Endometrial microvascular endothelial cells (primary cell): ENCODE results near the gene PANK1. TPM values are rescaled to one million over a fixed set of nuclear protein-coding genes. Genes with fewer than 3 reads are reported as not detected.
"Not testable (repeated sequence)": the region's sequence is repeated elsewhere in the genome, so short reads cannot be mapped to it uniquely, and the experiment has no call there.

Experiments
- in situ Hi-C: cut with HindIII; loops from 2 replicates; pipeline ENCODE4 v1.10.0; 2017; ENCODE audit warnings: low sequenced_read_pairs, low pct_unique_long_range_greater_than_20kb; ENCODE audit errors: inconsistent ontology term
- total RNA-seq: library from RNA; depleted of rRNA; stranded (reverse); fragments of >200 nt; gene quantifications from one replicate; pipeline ENCODE4 v1.2.3, GENCODE V29; 2015; ENCODE audit errors: inconsistent ontology term

PANK1 gene
- total RNA-seq, 1 donor from 2014 or later, result 3.1 TPM

DNA sequence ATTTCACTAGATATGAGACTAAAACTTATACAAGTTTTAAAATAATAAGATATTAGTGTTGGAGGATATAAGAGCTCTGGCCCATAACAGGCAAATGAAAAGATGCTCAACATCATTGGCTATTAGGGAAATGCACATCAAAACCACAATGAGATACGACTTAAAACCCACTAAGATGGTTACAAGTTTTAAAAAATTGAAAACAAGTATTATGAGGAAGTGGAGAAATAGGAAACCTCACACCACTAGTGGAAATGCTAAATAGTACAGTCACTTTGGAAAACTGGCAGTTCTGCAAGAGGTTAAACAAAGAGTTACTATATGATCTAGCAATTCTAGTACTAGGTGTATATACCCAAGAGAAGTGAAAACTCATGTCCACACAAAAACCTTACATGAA, 17.2 kb downstream of the PANK1 start:
- in situ Hi-C loops, result no loop called here

DNA sequence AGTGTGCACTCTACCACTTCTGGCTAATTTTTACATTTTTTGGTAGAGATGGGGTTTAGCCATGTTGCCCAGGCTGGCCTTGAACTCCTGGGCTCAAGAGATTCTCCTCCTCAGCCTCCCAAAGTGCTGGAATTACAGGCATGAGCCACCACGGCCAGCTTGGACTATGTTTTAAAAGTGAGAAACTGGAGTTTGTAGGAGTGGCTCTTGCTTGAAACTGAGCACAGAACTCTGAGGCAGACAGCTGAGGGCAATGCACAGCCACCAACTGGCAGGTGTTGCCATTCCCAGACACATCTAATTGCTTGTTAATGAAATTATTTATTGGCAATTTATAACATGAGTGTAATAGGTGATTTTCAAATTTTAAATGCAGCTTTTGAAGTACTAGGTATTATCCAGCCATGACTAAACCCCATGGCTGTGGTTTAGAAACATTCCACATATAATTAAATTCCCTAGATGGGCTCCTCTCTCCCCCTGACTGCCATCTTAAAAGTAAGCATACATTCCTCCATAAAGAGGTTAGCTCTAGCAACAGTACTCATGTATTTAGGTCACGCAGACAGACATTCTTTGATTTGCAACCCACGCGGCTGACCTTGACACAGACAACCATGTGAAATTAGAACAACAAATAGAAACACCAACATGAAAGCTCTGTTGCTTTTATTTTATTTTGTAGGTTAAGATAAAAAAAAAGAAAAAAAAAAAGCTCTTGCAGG, 19.8 kb downstream of the PANK1 start:
- in situ Hi-C loops, result no loop called here

DNA sequence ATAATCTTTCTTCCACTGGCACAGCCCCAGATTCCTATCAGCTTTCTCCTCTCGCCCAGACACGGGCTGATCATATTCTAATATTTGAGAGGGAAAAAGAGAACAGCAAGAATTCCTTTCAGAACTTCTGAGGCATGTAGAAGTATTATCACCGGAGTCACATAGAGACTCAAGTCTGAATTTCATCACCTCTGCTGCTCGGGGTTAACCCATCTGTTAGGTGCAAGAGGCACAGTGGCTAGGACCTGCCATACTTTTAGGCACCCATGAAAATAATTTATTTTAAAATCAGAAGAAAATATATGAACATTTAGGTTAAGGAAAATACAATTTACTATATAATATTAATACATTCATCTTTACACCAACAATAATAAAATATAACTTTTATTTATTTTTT, 21.0 kb downstream of the PANK1 start:
- in situ Hi-C loops, result no loop called here

DNA sequence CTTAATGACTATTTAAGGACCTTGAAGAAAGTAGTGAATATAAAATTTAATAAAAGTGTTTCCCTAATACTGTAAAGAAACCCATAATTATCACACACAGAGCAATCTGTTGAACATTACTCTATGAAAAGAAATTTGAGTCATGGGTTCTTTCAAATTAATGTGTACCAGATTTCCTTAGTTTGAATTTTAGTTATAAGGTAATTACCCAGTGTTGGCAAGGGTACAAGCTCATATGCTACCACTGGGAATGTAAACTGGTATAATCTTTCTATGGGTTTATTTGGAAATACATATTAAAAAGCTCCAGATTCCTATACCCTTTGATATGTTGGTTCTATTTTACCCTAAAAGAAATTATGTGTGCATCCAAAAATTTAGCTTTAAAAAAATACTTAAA, 22.9 kb downstream of the PANK1 start:
- in situ Hi-C loops, result no loop called here

DNA sequence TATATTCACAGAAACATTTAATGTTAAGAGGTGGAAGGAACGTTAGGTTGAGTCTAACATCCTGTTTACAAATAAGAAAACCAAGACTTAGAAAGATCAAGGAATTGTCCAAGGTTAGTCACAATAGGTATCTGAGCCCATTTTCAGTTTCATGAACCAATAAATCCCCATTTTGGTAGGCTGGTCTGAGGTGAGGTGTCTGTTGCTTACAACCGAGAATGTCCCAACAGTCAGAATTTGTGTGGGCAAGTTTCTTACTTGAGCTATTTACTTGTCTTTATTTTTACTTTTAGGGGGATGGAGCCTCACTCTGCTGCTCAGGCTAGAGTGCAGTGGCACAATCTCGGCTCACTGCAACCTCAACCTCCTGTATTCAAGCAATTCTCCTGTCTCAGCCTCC, 23.6 kb downstream of the PANK1 start:
- in situ Hi-C loops, result no loop called here

DNA sequence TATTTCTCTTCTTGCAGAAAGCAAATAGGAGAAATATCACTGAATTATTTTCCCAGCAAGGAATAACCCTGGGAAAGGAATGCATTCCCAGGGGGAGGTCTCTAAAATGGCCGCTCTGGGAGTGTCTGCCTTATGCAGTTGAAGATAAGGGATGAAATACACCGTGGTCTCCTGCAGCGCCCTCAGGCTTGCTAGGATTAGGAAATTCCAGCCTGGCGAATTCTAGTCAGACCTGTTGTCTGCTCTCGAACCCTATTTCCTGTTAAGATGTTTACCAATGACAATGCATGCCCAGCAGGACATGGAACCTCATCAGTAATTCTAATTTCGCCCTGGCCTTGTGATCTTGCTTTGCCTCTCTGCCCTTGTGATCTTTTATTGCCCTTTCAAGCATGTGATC, 24.7 kb downstream of the PANK1 start:
- in situ Hi-C loops, result not testable (repeated sequence)

DNA sequence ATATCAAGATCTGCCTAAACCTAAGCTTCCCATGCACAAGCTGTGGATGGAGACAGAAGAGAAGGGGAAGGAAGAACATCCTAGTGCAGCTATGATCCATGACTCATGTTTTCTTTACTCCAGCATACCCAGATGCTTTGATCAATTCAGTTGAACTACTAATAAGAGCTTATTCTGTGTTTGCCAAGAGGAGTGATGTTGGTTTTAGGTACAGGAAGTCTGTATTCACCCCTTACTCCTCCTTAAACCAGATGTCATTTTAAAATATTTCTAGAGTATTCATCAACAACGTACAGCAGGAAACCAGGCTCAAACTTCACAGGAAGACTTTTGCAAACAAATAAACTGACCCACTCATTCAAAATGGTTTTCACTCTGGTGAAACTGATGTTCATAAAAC, 29.2 kb downstream of the PANK1 start:
- in situ Hi-C loops, result no loop called here

DNA sequence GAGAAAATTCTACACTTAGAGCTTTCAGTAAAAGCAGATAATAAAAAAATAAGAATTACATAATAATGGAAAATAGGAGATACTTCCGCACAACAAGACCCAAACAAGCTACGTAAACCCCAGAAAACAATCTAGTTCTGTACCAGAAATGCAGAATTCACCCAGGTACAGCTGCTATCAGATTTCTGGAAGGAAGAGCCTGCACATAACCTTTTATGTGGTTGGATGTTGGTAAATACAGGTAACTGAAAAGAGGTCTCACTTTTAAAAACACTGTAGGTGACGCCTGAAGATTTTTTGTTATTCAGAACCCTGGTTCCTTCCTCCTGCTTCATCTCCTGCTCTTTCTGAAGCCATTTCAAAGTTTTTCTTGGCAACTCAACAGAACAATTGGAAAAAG, 29.9 kb downstream of the PANK1 start:
- in situ Hi-C loops, result no loop called here

DNA sequence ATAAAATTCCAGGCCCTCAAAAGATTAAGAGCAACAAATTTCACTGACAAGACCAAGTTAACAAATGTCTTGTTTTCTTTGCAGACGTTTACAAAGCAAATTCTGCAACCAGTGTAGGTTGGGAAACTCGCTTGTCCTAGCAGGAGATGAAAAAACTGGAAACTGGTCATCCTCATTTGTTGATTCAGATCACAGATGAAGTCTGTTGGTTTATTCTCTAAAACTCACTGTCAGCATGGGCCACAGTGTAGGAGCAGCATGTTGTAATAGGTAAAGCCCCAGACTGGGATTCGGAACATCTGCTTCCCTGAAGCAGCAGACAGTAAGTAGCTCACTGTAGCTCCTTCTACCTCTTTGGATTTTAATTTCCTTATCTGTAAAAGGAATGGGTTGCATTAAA, 31.5 kb downstream of the PANK1 start:
- in situ Hi-C loops, result no loop called here

DNA sequence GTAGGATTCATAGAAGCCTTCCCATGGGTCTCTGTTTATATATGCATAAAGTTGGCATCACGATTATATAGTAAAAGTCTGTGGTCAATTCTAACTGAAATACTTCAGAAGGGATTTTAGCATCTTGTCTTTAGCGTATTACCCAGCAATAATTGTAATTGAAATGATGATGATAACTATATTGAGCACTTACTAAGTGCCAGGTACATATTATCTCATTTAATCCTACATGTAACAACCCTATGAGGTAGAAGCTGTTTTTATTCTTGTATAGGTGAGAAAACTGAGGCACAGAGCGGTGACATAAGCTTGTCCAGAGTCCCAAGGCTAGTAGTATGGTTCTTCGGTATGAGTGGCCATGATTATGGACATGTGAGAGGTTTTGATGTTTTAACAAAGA, 33.8 kb downstream of the PANK1 start:
- in situ Hi-C loops, result no loop called here

DNA sequence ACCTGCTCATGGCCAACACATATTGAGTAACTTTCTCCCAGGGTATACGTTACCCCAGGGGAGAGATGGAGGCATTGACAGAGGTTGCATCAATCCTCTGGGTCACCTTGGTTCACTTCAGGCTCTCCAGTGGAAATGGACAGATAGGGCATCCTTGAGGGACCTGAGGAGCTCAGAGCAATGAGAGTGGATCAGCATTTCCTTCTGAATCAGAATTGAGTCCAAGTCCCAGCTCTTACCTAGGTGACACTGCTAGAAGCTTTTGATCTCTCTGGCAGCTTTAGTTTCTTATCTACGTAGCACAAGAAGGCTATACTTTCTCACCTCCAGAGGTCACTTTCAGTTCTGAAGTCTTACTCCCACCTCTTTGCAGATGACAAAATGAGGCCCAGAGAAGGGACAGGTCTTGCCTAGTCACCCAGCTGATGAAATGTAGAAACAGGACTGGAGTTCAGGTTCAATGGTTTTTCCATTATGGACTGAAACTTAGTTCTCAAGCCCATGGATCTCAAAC, 35.2 kb downstream of the PANK1 start:
- in situ Hi-C loops, result no loop called here

DNA sequence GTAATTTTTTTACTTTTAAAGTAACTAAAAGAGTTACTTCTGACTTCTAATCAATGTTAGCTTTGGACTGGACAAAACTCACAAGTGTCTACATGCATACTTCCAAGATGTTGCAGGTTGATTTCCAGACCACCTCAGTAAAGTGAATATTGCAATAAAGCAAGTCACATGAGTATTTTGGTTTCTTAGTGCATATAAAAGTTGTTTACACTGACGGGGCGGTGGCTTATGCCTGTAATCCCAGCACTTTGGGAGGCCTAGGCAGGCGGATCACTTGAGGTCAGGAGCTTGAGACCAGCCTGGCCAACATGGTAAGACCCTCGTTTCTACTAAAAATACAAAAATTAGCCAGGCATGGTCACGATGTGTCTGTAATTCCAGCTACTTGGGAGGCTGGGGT, 40.8 kb downstream of the PANK1 start:
- in situ Hi-C loops, result no loop called here

DNA sequence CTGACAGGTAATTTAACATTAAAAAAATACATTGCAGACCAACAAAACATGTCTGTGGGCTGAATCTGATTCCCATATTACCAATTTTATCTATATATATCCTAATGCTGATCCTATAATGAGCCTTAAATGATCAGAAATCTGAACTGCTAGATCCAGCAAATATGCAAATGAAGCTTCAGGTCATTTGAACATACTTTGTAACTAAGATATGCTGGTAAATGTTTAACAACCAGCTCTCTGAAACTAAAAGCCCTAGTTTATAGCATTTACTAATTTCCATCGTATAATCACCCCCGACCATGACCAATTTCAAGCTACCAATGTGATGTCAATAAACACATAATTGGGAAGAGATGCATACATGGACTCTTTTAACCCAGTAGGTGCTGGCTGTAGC, 42.1 kb downstream of the PANK1 start:
- in situ Hi-C loops, result no loop called here

DNA sequence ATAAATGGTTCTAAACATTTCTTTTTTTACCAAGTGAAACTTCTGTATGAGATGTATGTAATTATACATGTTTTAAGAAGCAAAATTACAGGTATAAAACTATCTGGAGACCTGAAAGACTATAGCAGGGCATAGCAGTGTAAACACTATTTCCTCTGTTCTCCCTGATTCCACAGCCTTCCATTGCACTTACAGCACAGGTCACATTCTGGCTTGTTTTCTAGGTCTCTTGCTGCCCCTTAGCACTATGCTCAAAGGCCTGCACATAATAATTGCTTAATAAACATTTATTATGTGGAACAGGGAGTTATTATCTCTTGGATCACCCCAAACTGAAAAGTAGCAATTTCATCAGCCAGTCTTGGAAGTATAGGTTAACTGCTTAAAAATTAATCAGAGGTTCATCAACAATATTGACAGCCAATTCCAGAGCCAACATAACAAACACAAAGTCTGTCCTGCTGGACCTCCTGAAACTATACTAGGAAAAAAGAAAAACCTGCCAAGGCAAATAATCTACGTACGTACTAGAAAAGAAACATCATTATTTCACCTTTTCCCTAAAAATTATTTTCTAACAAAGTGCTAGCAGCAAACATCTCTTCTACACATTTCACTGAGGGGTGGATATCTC, 43.2 kb downstream of the PANK1 start:
- in situ Hi-C loops, result no loop called here

DNA sequence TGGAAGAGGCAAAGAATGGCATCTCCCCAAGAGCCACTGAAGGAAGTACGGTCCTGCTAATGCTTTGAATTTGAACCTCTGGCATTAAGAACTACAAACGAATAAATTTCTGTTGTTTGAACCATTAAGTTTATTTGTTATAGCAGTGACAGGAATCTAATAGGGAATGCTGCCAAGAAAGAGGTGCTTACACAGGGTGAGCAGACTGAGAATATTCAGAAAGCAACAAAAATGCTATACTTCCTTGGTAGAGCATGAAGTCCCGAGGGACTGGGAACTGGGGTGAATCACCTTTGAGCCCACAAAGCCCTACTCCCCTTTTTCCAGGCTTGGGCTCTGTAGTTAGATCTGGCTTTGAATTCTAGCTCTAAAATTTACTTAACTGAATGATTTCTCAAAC, 45.0 kb downstream of the PANK1 start:
- in situ Hi-C loops, result no loop called here

DNA sequence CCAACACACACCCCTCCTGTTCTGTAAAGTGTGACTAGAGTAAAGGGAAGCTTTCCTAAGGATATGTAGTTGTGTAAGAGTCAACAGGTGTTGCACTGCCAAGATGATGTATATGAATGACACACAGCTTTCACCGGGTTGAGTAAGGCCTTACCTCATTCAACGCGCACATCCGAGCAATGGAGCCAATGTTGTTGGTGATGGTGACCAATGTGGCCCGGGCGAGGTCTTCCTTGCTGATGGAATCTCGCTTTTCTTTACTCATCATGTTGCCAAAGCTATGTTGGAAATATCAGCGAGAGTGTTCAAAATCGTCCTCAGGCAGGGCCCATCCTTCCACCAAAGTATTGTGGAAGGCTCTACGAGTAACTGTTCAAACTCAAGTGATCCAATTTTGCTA, 52.0 kb downstream of the PANK1 start:
- in situ Hi-C loops, result no loop called here

DNA sequence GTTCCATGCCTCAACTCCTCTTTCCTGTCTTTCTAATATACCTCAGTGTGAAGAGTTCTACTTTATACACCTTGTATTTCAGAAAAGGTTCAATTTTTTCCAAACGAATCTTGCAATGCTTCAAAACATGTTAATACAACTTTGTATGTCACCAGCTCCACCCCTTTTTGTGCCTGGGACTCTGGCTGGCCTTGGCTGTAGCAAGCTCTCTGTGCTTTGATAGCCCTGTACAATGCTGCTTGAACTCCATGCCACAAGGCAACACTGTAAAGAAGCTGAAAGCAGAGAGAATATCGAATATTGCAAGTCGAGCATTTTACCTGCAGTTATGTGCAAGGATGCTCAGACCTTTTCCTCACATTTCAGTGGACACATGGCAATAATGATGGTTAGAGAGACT, 52.5 kb downstream of the PANK1 start:
- in situ Hi-C loops, result no loop called here

DNA sequence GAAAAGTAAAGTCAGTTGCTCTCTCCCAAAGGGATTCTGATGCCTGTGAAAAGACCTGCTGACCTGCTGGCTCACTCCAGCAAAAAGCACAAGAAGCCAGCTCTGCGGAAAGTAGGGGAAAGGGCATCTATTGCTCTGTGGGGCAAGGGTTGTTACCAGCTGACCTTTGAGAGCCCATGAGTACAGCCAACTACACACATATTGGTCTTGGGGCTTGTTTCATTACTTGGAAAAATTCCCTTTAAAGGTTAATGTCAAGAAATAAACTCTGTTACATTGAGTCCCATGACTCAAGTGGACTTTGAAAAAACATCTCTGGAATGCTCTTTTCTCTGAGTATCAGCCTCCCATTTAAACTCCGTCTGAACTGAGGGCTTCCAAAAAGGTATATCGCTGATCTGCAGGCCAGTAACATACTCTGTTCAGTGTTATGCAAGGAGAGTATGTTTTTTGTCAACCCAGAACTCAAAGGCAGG, 53.2 kb downstream of the PANK1 start:
- in situ Hi-C loops, result no loop called here

DNA sequence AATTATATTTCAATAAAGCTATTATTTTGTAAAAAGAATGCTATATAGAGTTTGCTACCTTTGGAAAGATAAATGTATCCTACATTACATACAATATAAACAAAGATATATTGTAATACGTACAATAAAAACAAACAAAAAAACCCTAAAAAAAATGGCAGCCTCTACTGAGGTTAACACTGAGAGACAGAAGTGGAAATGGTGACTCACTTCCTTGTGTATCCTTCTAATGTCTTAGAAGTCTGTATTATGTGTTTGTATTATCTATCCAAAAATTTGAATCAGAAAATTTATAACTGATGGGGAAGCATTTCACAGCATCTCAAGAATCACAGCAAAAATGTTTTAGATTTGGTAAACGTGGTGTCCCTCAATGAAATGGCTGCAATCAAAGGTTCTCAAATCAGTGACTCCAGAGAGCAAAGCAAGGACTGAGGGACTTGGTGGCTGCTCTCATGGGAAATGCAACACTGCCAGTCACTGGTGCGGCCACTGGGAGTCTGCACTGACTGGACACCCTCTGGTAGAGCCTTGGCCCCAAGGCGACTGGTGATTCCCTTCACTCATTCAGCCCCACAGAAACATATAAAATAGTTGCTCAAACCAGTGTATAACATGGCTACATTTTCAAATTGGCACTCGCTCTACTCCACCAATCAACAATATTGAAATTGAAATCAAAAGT, 53.8 kb downstream of the PANK1 start:
- in situ Hi-C loops, result no loop called here

DNA sequence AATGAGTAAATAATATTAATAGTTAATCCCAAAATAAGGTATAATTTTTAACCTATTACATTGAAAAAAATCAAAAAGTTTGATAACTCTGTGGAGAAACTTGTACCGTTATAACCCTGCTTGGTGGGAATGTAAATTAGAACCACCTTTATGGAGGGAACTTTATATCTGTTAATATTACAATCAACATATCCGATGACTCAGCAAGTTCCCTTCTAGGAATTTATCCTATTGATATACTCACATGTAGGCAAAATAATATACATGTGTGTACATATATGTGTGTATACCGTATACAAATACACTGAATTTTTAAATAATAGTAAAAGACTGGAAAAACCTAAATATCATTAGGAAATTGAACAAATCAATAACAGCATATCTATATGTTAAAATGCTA, 54.7 kb downstream of the PANK1 start:
- in situ Hi-C loops, result no loop called here
